Measurements from ENCODE around the gene PAK5.

The PAK5 gene

GRCh38 chr20:9877932-9878495, 39.1 kb upstream of the PAK5 start:
- TF ChIP-seq CTCF (IDR thresholded peaks at IDR 0.05): no peak
- H3K9me3 ChIP-seq: no peaks in the 10 kb centered on the region
- no peak overlapping the region for H3K27ac ChIP-seq
- no peaks in the 10 kb centered on the region for H3K4me1 ChIP-seq (ENCODE audit: control insufficient read depth in 1 of 2, insufficient read depth in 1 of 2, low read depth in 1 of 2, low read length in 1 of 2)
- no peaks in the 10 kb centered on the region for H3K36me3 ChIP-seq
- H3K27me3 ChIP-seq: no peaks in the 10 kb centered on the region
- no peak overlapping the region for H3K4me3 ChIP-seq (ENCODE audit: low read depth in 1 of 2, low read length in 1 of 2)

- H3K9me3 ChIP-seq: no peaks in the 10 kb centered on the region
- TF ChIP-seq CTCF (IDR thresholded peaks at IDR 0.05): no peak
- no peak overlapping the region for H3K27ac ChIP-seq
- no peaks in the 10 kb centered on the region for H3K27me3 ChIP-seq
- no peak overlapping the region for H3K4me3 ChIP-seq (ENCODE audit: low read depth in 1 of 2, low read length in 1 of 2)
- H3K4me1 ChIP-seq (ENCODE audit: control insufficient read depth in 1 of 2, insufficient read depth in 1 of 2, low read depth in 1 of 2, low read length in 1 of 2): no peaks in the 10 kb centered on the region
- no peaks in the 10 kb centered on the region for H3K36me3 ChIP-seq
Measured at GRCh38 chr20:9867196-9867980, 28.5 kb upstream of the PAK5 start.

- Histone ChIP-seq H3K27me3 (no peaks in the 10 kb centered on the region), H3K4me1 (ENCODE audit: control insufficient read depth in 1 of 2, insufficient read depth in 1 of 2, low read depth in 1 of 2, low read length in 1 of 2) (no peaks in the 10 kb centered on the region), H3K36me3 (no peaks in the 10 kb centered on the region), H3K27ac (no peak overlapping the region), H3K4me3 (ENCODE audit: low read depth in 1 of 2, low read length in 1 of 2) (no peak overlapping the region), H3K9me3 (no peaks in the 10 kb centered on the region)
- no peak for TF ChIP-seq CTCF (IDR thresholded peaks at IDR 0.05)
Measured at GRCh38 chr20:9852566-9852965, 13.7 kb upstream of the PAK5 start.

GRCh38 chr20:9839626-9840025, 750 bp upstream of the PAK5 start:
- Histone ChIP-seq H3K36me3 (no peaks in the 10 kb centered on the region), H3K4me3 (ENCODE audit: low read depth in 1 of 2, low read length in 1 of 2) (no peak overlapping the region), H3K27me3 (peaks cover 51% of the 10 kb centered on the region), H3K27ac (no peak overlapping the region), H3K4me1 (ENCODE audit: control insufficient read depth in 1 of 2, insufficient read depth in 1 of 2, low read depth in 1 of 2, low read length in 1 of 2) (no peaks in the 10 kb centered on the region), H3K9me3 (no peaks in the 10 kb centered on the region)
- TF ChIP-seq CTCF (IDR thresholded peaks at IDR 0.05): no peak

GRCh38 chr20:9838035-9838377, 870 bp downstream of the PAK5 start:
- no peak overlapping the region for H3K27ac ChIP-seq
- no peaks in the 10 kb centered on the region for H3K9me3 ChIP-seq
- no peak overlapping the region for H3K4me3 ChIP-seq (ENCODE audit: low read depth in 1 of 2, low read length in 1 of 2)
- no peaks in the 10 kb centered on the region for H3K4me1 ChIP-seq (ENCODE audit: control insufficient read depth in 1 of 2, insufficient read depth in 1 of 2, low read depth in 1 of 2, low read length in 1 of 2)
- TF ChIP-seq CTCF (IDR thresholded peaks at IDR 0.05): no peak
- H3K27me3 ChIP-seq: peaks cover 51% of the 10 kb centered on the region
- H3K36me3 ChIP-seq: no peaks in the 10 kb centered on the region
